Measurements from ENCODE around the gene PPP1R16B.
A peak's percentile ranks its signal among the peaks of the same experiment; 100 is the strongest.

The PPP1R16B gene

DNA sequence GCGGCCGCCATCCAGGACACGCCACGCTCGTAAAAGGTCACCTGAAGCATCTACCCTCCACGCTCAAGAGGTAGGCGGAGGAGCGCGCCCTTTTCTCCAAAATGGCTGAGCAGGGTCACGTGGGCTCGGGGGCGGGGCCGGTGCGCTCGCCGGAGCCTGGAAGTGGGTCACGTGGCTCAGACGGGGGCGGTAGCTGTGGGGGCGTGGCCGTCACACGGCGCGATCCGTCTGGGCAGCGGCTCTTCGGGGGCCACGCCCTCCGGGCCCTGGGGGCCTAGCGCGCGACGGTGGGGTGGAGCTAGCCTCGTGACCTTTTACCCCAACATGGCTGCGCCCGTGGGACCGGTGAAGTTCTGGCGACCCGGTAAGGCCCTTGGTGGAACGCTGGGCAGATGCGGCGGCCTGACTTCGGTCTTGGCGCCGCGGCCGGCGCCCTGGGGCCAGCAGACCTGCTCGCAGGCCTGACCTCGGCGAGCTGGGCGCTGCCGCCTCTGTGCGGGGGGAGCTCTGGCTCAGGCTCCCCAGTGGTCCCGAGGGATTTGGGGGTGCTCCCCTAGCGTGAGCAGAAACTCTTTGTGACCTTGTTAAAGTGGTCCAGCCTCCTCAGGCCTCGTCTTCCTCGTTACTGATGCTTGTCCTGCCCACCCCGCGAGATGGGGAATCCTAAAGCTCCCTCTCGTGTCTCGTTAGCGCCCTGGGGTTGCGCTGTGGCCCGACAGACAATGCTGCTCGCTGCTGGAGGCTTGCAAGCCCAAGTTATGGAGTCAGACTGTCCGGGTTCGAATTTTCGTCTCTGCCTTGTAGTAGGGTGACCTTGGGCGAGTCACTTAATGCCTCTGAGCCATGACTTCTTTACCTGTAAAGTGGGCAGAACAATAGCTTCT is 156.8 kb downstream of the PPP1R16B start, which contains the start of gene DHX35:
TSS of gene DHX35 (plus strand) at position 301 of the 884 bp plus-strand sequence. CDS start at position 325, 24 bp downstream.
- DNase-seq (ENCODE audit: low read depth in 2 of 2), result peak; percentile 96 to 99

- no peak for DNase-seq (ENCODE audit: low read depth in 2 of 2)
Measured at GRCh38 chr20:38962928-38963401, 157.5 kb downstream of the PPP1R16B start.

GRCh38 chr20:38963745-38964144 is 158.2 kb downstream of the PPP1R16B start:
- no peak for DNase-seq (ENCODE audit: low read depth in 2 of 2)

DNA sequence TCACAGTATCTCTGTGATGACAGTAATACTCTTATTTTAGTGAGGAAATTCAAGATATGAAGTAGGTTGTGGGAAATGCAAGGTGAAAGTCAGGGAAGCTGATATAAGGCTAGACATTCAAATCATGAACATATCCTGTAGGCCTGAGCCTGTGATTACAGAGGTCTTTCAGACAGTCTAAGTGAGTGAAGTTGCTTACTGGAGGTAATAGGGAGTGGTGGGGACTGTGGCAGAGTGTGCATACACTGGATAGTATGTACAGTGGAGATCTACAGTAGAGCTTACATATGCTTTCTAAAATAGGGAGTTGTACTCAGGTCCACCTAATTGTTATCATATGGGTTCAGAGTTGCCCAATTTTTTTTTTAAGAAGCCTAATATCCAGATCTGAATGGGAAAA is 159.8 kb downstream of the PPP1R16B start:
- DNase-seq (ENCODE audit: low read depth in 2 of 2), result no peak

GRCh38 chr20:38968090-38968489 is 162.6 kb downstream of the PPP1R16B start:
- no peak for DNase-seq (ENCODE audit: low read depth in 2 of 2)

GRCh38 chr20:38969708-38970107 is 164.2 kb downstream of the PPP1R16B start:
- DNase-seq (ENCODE audit: low read depth in 2 of 2), result no peak

DNA sequence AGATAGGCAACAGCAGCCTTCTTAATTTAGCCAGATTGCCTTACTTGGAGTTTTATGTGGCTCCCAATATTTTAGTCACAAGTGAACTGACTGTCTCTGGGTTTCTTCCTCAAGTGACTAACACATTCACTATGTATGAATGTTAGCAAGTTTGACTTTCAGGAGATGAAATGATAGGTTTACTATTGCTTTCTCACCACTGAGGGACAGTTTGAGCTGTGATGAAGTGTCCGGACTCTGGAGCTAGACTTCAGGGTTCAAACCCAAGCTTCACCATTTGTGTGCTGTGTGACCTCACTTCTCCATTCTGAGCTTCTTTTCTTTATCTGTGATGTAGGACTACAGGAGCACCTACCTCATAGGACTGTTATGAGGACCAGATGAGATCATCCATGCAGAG is 164.8 kb downstream of the PPP1R16B start:
- DNase-seq (ENCODE audit: low read depth in 2 of 2), result no peak

Measured in stimulated activated CD4-positive, alpha-beta T cell treated with anti-CD3 and anti-CD28 coated beads, Interleukin-12 subunit alpha, Interleukin-12 subunit beta, amount 100 ng/mL, for 24 hours (primary cell).